Neural cell (in vitro differentiated cells): ENCODE results near the gene DHRS7. TPM values are rescaled to one million over a fixed set of nuclear protein-coding genes. Genes with fewer than 3 reads are reported as not detected.

ENCODE experiments used
- H2AFZ ChIP-seq: fragments of 200-600, 300-800 bp; sonication (generic), shearing (Covaris generic); 2 replicates; pipeline ENCODE4 v1.6.0; 2014; ENCODE audit warnings: low read depth, mild to moderate bottlenecking, antibody characterized with exemption, low read length, moderate library complexity
- H3F3A ChIP-seq: fragments of 200-600 bp; shearing (Covaris generic); 2 replicates; pipeline ENCODE4 v1.6.1; 2016; ENCODE audit warnings: mild to moderate bottlenecking, moderate library complexity, mixed read lengths, antibody characterized with exemption, low read length; ENCODE audit not compliant: insufficient read depth, poor library complexity, severe bottlenecking
- H3K27ac ChIP-seq: fragments of 200-600, 300-800 bp; sonication (generic), shearing (Covaris generic); 2 replicates; pipeline ENCODE4 v1.5.1; 2014; ENCODE audit warnings: mild to moderate bottlenecking, low read length, moderate library complexity
- H3K27me3 ChIP-seq: fragments of 300-800, 200-600 bp; sonication (generic), shearing (Covaris generic); 2 replicates; pipeline ENCODE4 v1.6.0; 2014; ENCODE audit warnings: mild to moderate bottlenecking, low read depth, low read length, moderate library complexity; ENCODE audit not compliant: insufficient read depth
- H3K36me3 ChIP-seq: fragments of 300-800, 200-600 bp; sonication (generic), shearing (Covaris generic); 2 replicates; pipeline ENCODE4 v1.5.1; 2014; ENCODE audit warnings: mild to moderate bottlenecking, antibody characterized with exemption, low read length, moderate library complexity; ENCODE audit not compliant: insufficient read depth
- H3K4me2 ChIP-seq: fragments of 300-800, 200-600 bp; sonication (generic), shearing (Covaris generic); 2 replicates; pipeline ENCODE4 v1.6.0; 2014; ENCODE audit warnings: mild to moderate bottlenecking, low read length
- H3K4me3 ChIP-seq: fragments of 300-800, 200-600 bp; sonication (generic), shearing (Covaris generic); 2 replicates; pipeline ENCODE4 v1.5.1; 2014; ENCODE audit warnings: mild to moderate bottlenecking, low read length, moderate library complexity
- H3K79me2 ChIP-seq: fragments of 200-600 bp; shearing (Covaris generic); replicated peaks from 2 replicates; pipeline ENCODE4 v1.6.0; 2014; ENCODE audit warnings: mild to moderate bottlenecking, low read length, moderate library complexity; ENCODE audit not compliant: insufficient read depth
- H3K9ac ChIP-seq: fragments of 300-800, 200-600 bp; sonication (generic), shearing (Covaris generic); 2 replicates; pipeline ENCODE4 v1.6.1; 2016; ENCODE audit warnings: mild to moderate bottlenecking, low read length, mixed read lengths
- H3K9me2 ChIP-seq: fragments of 200-600 bp; shearing (Covaris generic); 2 replicates; pipeline ENCODE4 v1.6.1; 2016; ENCODE audit warnings: mild to moderate bottlenecking, low read length, mixed read lengths; ENCODE audit not compliant: insufficient read depth
- H3K9me3 ChIP-seq: fragments of 200-600, 300-800 bp; sonication (generic), shearing (Covaris generic); 2 replicates; pipeline ENCODE4 v1.6.1; 2016; ENCODE audit warnings: mild to moderate bottlenecking, mixed run types, low read length, moderate library complexity, mixed read lengths
- H4K20me1 ChIP-seq: fragments of 200-600 bp; shearing (Covaris generic); 2 replicates; pipeline ENCODE4 v1.6.1; 2016; ENCODE audit warnings: mild to moderate bottlenecking, mixed run types; ENCODE audit not compliant: insufficient read depth
- EP300 ChIP-seq: fragments of 450-650 bp; conservative IDR thresholded peaks from 2 replicates; pipeline ENCODE4 v1.6.1; 2014; ENCODE audit warnings: antibody characterized with exemption, mild to moderate bottlenecking, moderate library complexity; ENCODE audit not compliant: poor library complexity, severe bottlenecking
- MXI1 ChIP-seq: fragments of 450-650 bp; conservative IDR thresholded peaks from 2 replicates; pipeline ENCODE4 v1.6.1; 2014; ENCODE audit warnings: antibody characterized with exemption, mild to moderate bottlenecking; ENCODE audit not compliant: poor library complexity, severe bottlenecking
- SMC3 ChIP-seq: fragments of 450-650 bp; conservative IDR thresholded peaks from 2 replicates; pipeline ENCODE4 v1.6.1; 2014; ENCODE audit warnings: antibody characterized with exemption, mild to moderate bottlenecking, moderate library complexity; ENCODE audit not compliant: poor library complexity
- polyA plus RNA-seq: library from polyadenylated mRNA; depleted of rRNA; stranded (reverse); fragments of >200 nt; gene quantifications from 2 replicates; pipeline ENCODE4 v1.2.3, GENCODE V29; 2014

Gene DHRS7
- polyA plus RNA-seq, 1 donor from 2014 or later = 89.6 TPM

DNA sequence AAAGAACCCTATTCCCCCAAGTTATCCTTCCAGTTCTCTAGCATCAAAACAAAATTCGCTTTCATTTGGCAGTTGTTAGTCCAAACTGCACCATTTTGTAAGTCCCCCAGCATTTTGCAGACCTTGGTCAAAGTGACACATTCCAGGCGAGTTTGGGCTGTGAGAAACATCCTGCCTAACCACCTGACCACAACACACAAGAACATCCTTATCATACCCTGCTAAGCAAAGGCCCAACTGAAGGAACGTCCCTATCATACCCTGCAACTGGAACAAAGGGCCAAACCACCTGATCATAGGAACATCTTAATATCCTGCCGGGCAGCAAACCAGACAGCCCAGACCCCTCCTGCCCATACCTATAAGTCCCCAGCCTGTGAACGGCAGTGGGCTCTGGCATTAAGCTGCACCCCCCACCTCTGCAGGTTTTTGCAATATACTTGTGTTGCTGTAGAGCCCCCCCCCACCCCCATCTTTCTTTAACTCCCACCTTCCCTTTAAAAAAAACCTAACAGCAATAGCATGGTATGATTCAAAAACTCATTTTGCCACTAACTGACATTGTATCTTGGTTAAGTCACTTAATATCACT, 70.8 kb downstream of the DHRS7 start:
- no peaks in the 10 kb centered on the region for H3K36me3 ChIP-seq
- peak overlapping the region; percentile 93 for H3K4me2 ChIP-seq
- H3K9ac ChIP-seq = no peak overlapping the region
- H2AFZ ChIP-seq = no peak overlapping the region
- no peaks in the 10 kb centered on the region for H4K20me1 ChIP-seq
- H3K9me2 ChIP-seq = no peaks in the 10 kb centered on the region
- no peak overlapping the region for H3K27ac ChIP-seq
- H3K9me3 ChIP-seq = no peaks in the 10 kb centered on the region
- TF ChIP-seq SMC3 (no peak), MXI1 (no peak), EP300 (no peak)
- H3K79me2 ChIP-seq = peaks cover 69% of the 10 kb centered on the region
- H3K4me3 ChIP-seq = peak overlapping the region; percentile 82
- H3F3A ChIP-seq = no peaks in the 10 kb centered on the region
- no peaks in the 10 kb centered on the region for H3K27me3 ChIP-seq

Other genes with a start within 250 kb of the DHRS7 start
- gene LRRC9, start 245.3 kb downstream of the DHRS7 start, polyA plus RNA-seq = 0.40 and 1.3 TPM in 2 replicates
- gene PCNX4, start 73.5 kb downstream of the DHRS7 start, polyA plus RNA-seq = 117 TPM in 2 replicates
- 49.6 and 52.1 TPM in 2 replicates for gene PPM1A, start 83.8 kb upstream of the DHRS7 start, polyA plus RNA-seq